Measurements from ENCODE around the gene ARHGEF5.
"Not testable (repeated sequence)": the region's sequence is repeated elsewhere in the genome, so short reads cannot be mapped to it uniquely, and the experiment has no call there.

The ARHGEF5 gene

GRCh38 chr7:144410441-144410840 is 55.2 kb downstream of the ARHGEF5 start:
- Histone ChIP-seq H3K27ac (ENCODE audit: low read length) (no peak overlapping the region), H2AFZ (ENCODE audit: low read depth, low read length) (no peak overlapping the region), H3K9me3 (ENCODE audit: insufficient read depth, low read length, severe bottlenecking) (no peaks in the 10 kb centered on the region), H3K4me1 (ENCODE audit: insufficient read depth, low read length) (no peaks in the 10 kb centered on the region), H3K4me3 (ENCODE audit: low read depth in 1 of 2, low read length in 2 of 2) (no peak overlapping the region), H4K20me1 (ENCODE audit: insufficient read depth, low read length) (no peaks in the 10 kb centered on the region), H3K9ac (ENCODE audit: low read depth, low read length) (no peak overlapping the region), H3K79me2 (ENCODE audit: insufficient read depth, low read length) (no peaks in the 10 kb centered on the region), H3K4me2 (ENCODE audit: insufficient read depth, low read length) (no peak overlapping the region), H3K36me3 (ENCODE audit: insufficient read depth, low read length) (no peaks in the 10 kb centered on the region), H3K27me3 (ENCODE audit: insufficient read depth, low read length, poor library complexity) (no peaks in the 10 kb centered on the region)
- TF ChIP-seq EZH2 (IDR thresholded peaks at IDR 0.05; ENCODE audit: borderline replicate concordance, low read depth, low read length, severe bottlenecking) (no peak), CTCF (IDR thresholded peaks at IDR 0.05; ENCODE audit: borderline replicate concordance, extremely low read depth, low read length, poor library complexity, severe bottlenecking) (no peak)
- ATAC-seq (ENCODE audit: insufficient read depth, low read depth) (no peak), DNase-seq (no peak)

GRCh38 chr7:144414815-144415214 is 59.6 kb downstream of the ARHGEF5 start:
- no peaks in the 10 kb centered on the region for H3K4me1 ChIP-seq (ENCODE audit: insufficient read depth, low read length)
- H4K20me1 ChIP-seq (ENCODE audit: insufficient read depth, low read length): no peaks in the 10 kb centered on the region
- H3K4me2 ChIP-seq (ENCODE audit: insufficient read depth, low read length): no peak overlapping the region
- no peaks in the 10 kb centered on the region for H3K36me3 ChIP-seq (ENCODE audit: insufficient read depth, low read length)
- H3K27me3 ChIP-seq (ENCODE audit: insufficient read depth, low read length, poor library complexity): no peaks in the 10 kb centered on the region
- H3K9me3 ChIP-seq (ENCODE audit: insufficient read depth, low read length, severe bottlenecking): no peaks in the 10 kb centered on the region
- no peak overlapping the region for H3K9ac ChIP-seq (ENCODE audit: low read depth, low read length)
- ATAC-seq (ENCODE audit: insufficient read depth, low read depth): no peak
- no peak overlapping the region for H3K4me3 ChIP-seq (ENCODE audit: low read depth in 1 of 2, low read length in 2 of 2)
- TF ChIP-seq EZH2 (IDR thresholded peaks at IDR 0.05; ENCODE audit: borderline replicate concordance, low read depth, low read length, severe bottlenecking): no peak
- TF ChIP-seq CTCF (IDR thresholded peaks at IDR 0.05; ENCODE audit: borderline replicate concordance, extremely low read depth, low read length, poor library complexity, severe bottlenecking): no peak
- H2AFZ ChIP-seq (ENCODE audit: low read depth, low read length): no peak overlapping the region
- no peak overlapping the region for H3K27ac ChIP-seq (ENCODE audit: low read length)
- DNase-seq: no peak
- no peaks in the 10 kb centered on the region for H3K79me2 ChIP-seq (ENCODE audit: insufficient read depth, low read length)

- no peaks in the 10 kb centered on the region for H3K36me3 ChIP-seq (ENCODE audit: insufficient read depth, low read length)
- H3K79me2 ChIP-seq (ENCODE audit: insufficient read depth, low read length): no peaks in the 10 kb centered on the region
- TF ChIP-seq CTCF (IDR thresholded peaks at IDR 0.05; ENCODE audit: borderline replicate concordance, extremely low read depth, low read length, poor library complexity, severe bottlenecking) (no peak), EZH2 (IDR thresholded peaks at IDR 0.05; ENCODE audit: borderline replicate concordance, low read depth, low read length, severe bottlenecking) (no peak)
- H3K9ac ChIP-seq (ENCODE audit: low read depth, low read length): no peak overlapping the region
- H3K4me1 ChIP-seq (ENCODE audit: insufficient read depth, low read length): no peaks in the 10 kb centered on the region
- H4K20me1 ChIP-seq (ENCODE audit: insufficient read depth, low read length): no peaks in the 10 kb centered on the region
- no peak for ATAC-seq (ENCODE audit: insufficient read depth, low read depth)
- H3K27me3 ChIP-seq (ENCODE audit: insufficient read depth, low read length, poor library complexity): no peaks in the 10 kb centered on the region
- H3K4me3 ChIP-seq (ENCODE audit: low read depth in 1 of 2, low read length in 2 of 2): no peak overlapping the region
- no peak for DNase-seq
- H3K27ac ChIP-seq (ENCODE audit: low read length): no peak overlapping the region
- no peak overlapping the region for H3K4me2 ChIP-seq (ENCODE audit: insufficient read depth, low read length)
- H2AFZ ChIP-seq (ENCODE audit: low read depth, low read length): no peak overlapping the region
- H3K9me3 ChIP-seq (ENCODE audit: insufficient read depth, low read length, severe bottlenecking): no peaks in the 10 kb centered on the region
Measured at GRCh38 chr7:144415858-144416257, 60.7 kb downstream of the ARHGEF5 start.

GRCh38 chr7:144416341-144416740 is 61.1 kb downstream of the ARHGEF5 start:
- ATAC-seq (ENCODE audit: insufficient read depth, low read depth) (no peak), DNase-seq (no peak)
- no peaks in the 10 kb centered on the region for H4K20me1 ChIP-seq (ENCODE audit: insufficient read depth, low read length)
- no peak overlapping the region for H3K27ac ChIP-seq (ENCODE audit: low read length)
- H3K27me3 ChIP-seq (ENCODE audit: insufficient read depth, low read length, poor library complexity): no peaks in the 10 kb centered on the region
- no peak overlapping the region for H2AFZ ChIP-seq (ENCODE audit: low read depth, low read length)
- H3K4me3 ChIP-seq (ENCODE audit: low read depth in 1 of 2, low read length in 2 of 2): no peak overlapping the region
- H3K79me2 ChIP-seq (ENCODE audit: insufficient read depth, low read length): no peaks in the 10 kb centered on the region
- H3K4me1 ChIP-seq (ENCODE audit: insufficient read depth, low read length): no peaks in the 10 kb centered on the region
- no peaks in the 10 kb centered on the region for H3K36me3 ChIP-seq (ENCODE audit: insufficient read depth, low read length)
- no peak overlapping the region for H3K4me2 ChIP-seq (ENCODE audit: insufficient read depth, low read length)
- TF ChIP-seq CTCF (IDR thresholded peaks at IDR 0.05; ENCODE audit: borderline replicate concordance, extremely low read depth, low read length, poor library complexity, severe bottlenecking) (no peak), EZH2 (IDR thresholded peaks at IDR 0.05; ENCODE audit: borderline replicate concordance, low read depth, low read length, severe bottlenecking) (no peak)
- H3K9me3 ChIP-seq (ENCODE audit: insufficient read depth, low read length, severe bottlenecking): no peaks in the 10 kb centered on the region
- H3K9ac ChIP-seq (ENCODE audit: low read depth, low read length): no peak overlapping the region

GRCh38 chr7:144418931-144419330 is 63.7 kb downstream of the ARHGEF5 start:
- H3K9ac ChIP-seq (ENCODE audit: low read depth, low read length); H2AFZ ChIP-seq (ENCODE audit: low read depth, low read length); H3K4me1 ChIP-seq (ENCODE audit: insufficient read depth, low read length); H3K27me3 ChIP-seq (ENCODE audit: insufficient read depth, low read length, poor library complexity); H3K27ac ChIP-seq (ENCODE audit: low read length); H4K20me1 ChIP-seq (ENCODE audit: insufficient read depth, low read length); H3K4me3 ChIP-seq (ENCODE audit: low read depth in 1 of 2, low read length in 2 of 2); H3K4me2 ChIP-seq (ENCODE audit: insufficient read depth, low read length); H3K79me2 ChIP-seq (ENCODE audit: insufficient read depth, low read length); H3K9me3 ChIP-seq (ENCODE audit: insufficient read depth, low read length, severe bottlenecking); DNase-seq; ATAC-seq (ENCODE audit: insufficient read depth, low read depth); H3K36me3 ChIP-seq (ENCODE audit: insufficient read depth, low read length): not testable (repeated sequence)
